Inferior parietal cortex (tissue), 1 donor: ENCODE measurements around the gene DIRAS1.
"Not testable (repeated sequence)": the region's sequence is repeated elsewhere in the genome, so short reads cannot be mapped to it uniquely, and the experiment has no call there.

ENCODE experiments used
- DNase-seq: peaks from one replicate; pipeline ENCODE4 v3.0.0-alpha.2; 2016; ENCODE audit errors: extremely low spot score

Gene DIRAS1

GRCh38 chr19:2727640-2727944 lies 6.4 kb upstream of the DIRAS1 start:
- no peak for DNase-seq

- no peak for DNase-seq
Measured at GRCh38 chr19:2726904-2727639, 5.9 kb upstream of the DIRAS1 start.

GRCh38 chr19:2726160-2726855 lies 5.1 kb upstream of the DIRAS1 start:
- DNase-seq = no peak

GRCh38 chr19:2724148-2724557 lies 3.0 kb upstream of the DIRAS1 start:
- DNase-seq = no peak

GRCh38 chr19:2723747-2724146 lies 2.6 kb upstream of the DIRAS1 start:
- no peak for DNase-seq

DNA sequence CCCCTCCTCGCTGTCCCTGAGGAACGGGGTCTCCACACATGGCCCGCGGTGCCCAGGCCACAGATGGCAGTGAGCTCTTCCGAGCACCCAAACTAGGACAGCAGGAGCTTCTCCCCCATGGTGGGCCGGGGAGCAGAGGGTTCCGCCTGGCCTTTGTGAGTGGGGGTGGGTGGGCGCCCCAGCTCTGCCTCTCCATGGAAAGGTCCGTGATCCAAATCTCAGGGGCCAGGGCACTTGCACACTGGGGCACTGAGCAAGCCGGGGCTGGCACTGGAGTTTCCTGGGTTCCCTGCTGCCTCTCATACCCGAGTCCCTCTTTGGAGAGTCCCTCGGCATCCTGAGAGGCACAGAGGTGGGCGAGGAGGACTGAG lies 2.2 kb upstream of the DIRAS1 start:
- DNase-seq = no peak

DNA sequence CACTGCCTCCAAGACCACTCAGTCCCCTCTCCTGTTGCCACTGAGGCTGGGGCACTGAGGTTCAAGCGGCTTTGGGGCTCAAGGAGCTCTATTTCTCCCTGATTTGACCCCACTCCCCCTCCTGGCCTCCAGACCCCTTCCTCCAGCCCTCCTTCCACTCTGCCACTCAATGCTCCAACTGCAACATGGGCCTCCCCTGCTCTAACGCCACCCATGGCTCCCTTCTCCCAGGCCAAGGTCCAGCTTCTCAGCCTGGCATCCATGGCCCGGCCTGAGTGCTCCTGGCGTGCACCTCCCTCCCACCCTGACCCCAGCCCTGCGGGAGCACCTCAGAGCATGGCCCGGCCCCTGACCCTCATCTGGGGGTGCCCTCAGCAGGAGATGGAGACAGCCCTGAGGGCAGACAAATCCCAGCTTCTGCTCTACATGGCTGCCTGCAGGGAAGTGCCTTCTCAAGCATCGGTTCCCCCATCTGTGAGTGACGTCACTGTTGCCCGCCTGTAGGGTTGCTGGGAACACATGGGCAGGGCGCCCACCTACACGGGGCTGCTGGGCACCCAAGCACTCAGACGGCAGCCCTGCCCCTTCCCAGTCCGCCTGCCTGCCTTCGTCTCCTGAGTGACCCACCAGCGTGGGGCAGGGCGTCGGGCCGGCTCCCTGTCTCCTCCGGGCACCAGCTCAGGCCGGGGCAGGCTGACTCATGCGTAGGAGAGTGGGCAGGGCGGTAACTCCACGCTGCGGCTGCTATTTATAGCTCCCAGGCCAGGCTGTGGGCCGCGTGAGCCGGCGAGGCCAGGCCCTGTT lies 1.6 kb upstream of the DIRAS1 start:
- peak; percentile 42 for DNase-seq

- no peak for DNase-seq
Measured at GRCh38 chr19:2721570-2722540, 683 bp upstream of the DIRAS1 start.

DNA sequence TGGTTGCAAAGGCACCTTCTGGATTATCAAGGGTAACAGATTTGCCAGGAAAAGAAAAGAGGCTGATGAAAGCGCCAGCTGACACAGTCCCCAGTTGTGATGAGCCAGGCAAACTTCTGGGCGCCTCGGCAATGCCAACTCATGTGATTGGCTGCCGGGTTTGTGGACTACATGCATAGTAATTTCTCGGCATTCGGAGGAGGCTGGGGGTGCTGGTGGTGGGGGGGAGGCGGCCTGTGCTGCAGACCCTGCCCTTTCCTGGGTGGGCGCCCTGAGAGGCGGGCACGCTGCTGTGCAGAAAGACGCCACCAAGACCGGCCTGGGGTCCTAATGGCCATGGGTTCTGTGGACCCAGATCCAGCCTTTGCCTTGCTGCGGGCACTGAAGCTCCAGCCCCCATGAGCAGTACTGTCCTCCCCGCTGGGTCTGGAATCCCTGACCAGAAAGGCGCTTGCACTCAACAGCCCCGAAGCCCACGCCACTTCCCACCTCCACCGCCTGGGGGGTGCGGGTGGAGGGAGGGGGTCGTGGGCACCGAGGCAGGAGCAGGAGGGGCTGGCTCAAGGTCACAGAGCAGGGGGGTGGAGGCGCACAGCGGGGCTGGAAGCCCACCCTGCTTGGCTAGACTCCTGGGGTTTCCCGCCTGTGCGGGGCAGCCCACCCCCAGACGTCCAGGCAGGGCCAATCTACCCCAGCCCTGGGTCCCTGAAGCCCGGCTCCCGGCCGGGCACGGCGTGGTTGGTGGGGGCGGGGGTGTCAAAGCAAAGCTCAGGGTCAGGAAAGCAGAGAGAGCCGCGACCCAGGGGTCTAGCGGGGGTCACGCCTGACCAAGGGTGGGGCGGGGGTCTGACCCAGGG lies 1.0 kb downstream of the DIRAS1 start:
- DNase-seq = peak; percentile 64

- no peak for DNase-seq
Measured at GRCh38 chr19:2719232-2719735, 1.9 kb downstream of the DIRAS1 start.

DNA sequence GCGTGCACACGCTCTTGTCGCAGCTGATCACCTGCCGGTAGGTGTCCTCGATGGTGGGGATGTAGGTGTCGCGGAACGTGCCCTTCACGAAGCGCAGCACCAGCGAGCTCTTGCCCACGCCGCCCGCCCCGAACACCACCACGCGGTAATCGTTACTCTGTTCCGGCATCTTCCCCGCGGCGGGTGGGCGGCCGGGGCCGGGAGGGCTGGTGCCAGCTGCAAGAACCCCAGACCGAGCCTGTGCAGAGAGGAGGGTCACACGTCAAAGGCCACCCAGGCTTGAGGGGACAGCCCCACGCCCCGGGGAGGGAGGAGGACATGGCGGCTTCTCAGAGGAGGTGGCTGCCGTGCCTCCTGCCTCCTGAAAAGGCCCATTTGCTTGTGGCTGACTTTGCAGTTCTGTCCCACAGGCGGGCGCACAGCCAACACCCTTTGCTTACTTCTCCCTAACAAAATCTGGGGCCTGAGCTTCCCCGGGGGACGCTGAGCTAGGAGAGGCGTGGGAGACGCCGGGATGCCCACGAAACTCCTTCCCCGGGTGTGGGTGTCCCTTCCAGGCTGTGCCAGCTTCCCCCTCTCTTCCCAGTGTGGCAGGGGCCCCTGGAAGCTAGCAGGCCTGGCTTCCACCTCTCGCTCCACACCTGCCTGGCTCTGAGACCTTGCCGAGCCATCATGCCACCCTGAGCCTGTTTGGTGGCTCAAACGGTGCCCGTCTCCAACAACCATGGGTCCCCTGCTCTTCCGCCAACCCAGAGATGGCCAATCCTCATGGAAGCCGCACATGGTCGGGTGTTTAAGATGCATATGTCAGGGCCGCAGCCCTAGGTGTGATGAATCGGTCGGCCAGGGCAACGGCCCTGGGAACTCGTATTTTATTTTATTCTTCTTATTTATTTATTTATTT lies 3.3 kb downstream of the DIRAS1 start:
- DNase-seq = no peak

DNA sequence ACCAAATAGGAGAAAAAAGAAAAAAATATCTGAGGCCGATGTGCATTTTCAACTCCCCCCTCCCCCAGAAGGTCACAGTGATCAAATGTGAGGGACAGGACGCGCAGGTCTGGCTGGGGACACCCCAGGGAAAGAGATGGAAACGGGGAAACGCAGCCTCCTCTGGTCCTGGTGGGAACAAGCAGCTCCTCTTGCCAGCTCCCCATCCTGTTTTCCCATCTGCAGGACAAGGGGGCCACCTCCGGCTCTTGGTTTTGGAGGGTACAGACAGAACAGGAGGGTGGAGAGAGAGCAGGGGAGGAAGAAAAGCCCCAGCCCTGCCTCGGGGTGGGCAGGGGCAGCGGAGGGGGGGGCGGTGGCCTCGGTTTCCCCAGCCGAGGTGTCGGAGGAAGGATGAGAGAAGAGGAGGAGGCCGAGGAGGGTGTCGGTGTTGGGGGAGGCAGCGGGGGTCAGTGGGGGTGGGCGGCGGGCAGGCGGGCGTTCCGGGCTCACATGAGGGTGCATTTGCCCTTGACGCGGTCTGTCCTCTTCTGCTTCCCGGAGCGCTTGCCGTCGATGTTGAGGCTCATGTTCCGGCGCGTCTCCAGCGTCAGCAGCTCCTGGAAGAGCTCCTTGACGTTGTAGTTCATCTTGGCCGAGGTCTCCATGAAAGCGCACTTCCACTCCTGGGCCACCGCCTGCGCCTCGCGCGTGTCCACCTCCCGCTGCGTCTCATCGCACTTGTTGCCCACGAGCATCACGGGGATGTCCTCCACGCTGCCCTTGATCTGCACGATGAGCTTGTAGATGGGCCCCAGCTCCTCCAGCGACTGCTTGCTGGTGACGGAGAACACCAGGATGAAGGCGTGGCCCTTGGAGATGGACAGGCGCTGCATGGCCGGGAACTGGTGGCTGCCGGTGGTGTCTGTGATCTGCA lies 4.2 kb downstream of the DIRAS1 start:
- no peak for DNase-seq

- DNase-seq = no peak
Measured at GRCh38 chr19:2716275-2716650, 4.9 kb downstream of the DIRAS1 start.

GRCh38 chr19:2715470-2716274 lies 5.5 kb downstream of the DIRAS1 start:
- DNase-seq = no peak

DNA sequence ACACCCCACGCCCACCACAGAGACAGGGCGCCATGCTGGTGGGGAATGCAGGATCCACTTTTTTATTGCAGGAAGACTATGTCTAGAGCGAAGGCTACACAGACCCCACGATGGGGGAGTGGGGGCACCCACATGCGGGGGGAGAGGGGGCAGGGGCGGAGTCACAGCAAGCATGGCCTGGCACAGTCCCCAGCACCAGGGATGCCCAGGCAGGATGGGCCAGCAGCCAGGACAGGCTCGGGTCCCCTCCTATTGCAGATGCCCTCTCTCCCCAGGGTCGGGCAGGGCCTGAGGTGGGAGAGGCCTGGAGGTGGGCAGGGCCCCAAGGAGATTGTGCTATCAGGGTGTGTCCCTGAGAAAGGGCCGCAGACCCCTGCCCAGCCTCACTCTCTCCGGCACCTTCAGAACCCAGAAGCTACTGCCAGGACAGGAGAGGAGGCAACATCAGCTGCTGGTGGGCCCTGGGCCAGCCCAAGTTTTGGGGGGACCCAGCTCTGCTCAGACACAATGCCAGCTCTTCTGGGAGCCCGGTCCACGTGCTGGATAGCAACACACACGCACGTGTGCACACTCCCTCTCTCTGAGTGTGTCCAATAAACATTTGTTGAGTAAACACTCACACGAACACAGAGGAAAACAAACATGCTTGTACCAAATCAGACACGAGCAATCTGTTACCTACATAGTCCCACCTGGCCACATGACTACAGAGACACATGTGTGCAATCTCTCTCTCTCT lies 6.5 kb downstream of the DIRAS1 start:
- DNase-seq = no peak

GRCh38 chr19:2714102-2714501 lies 7.1 kb downstream of the DIRAS1 start:
- not testable (repeated sequence) for DNase-seq

GRCh38 chr19:2713170-2713569 lies 8.0 kb downstream of the DIRAS1 start:
- DNase-seq = not testable (repeated sequence)
